HG03520 (cell line): Measurements from ENCODE around the gene SMIM33.
"Not testable (repeated sequence)": the region's sequence is repeated elsewhere in the genome, so short reads cannot be mapped to it uniquely, and the experiment has no call there.

ENCODE experiments used
- ATAC-seq: cut with Tn5 transposase; IDR thresholded peaks from one replicate; pipeline ENCODE4 v1.9.1; 2021; ENCODE audit warnings: mild to moderate bottlenecking, moderate library complexity; ENCODE audit not compliant: unreplicated experiment

The SMIM33 gene

DNA sequence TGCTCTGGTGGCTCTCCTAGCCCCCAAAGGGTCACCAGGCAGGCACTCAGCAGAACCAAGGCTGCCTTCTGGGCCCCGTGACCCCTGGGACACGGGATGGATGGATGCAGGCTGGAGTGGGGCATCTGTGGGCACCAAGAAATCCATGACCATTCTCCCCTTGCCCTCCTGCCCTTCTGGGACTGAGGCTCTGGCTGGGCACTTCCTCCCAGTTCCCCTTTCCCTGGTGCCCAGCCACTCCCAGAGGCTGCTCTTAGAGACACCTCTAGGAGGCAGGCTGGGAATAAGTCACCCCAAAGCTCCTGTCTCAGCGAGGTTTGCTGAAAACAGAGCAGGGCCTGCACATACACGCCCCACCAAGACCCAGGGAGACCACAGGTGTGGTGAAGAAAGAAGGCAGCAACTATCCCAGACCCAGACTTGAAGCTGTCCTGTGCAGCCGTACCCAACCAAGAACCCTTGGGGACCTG, 10.8 kb downstream of the SMIM33 start:
- no peak for ATAC-seq

DNA sequence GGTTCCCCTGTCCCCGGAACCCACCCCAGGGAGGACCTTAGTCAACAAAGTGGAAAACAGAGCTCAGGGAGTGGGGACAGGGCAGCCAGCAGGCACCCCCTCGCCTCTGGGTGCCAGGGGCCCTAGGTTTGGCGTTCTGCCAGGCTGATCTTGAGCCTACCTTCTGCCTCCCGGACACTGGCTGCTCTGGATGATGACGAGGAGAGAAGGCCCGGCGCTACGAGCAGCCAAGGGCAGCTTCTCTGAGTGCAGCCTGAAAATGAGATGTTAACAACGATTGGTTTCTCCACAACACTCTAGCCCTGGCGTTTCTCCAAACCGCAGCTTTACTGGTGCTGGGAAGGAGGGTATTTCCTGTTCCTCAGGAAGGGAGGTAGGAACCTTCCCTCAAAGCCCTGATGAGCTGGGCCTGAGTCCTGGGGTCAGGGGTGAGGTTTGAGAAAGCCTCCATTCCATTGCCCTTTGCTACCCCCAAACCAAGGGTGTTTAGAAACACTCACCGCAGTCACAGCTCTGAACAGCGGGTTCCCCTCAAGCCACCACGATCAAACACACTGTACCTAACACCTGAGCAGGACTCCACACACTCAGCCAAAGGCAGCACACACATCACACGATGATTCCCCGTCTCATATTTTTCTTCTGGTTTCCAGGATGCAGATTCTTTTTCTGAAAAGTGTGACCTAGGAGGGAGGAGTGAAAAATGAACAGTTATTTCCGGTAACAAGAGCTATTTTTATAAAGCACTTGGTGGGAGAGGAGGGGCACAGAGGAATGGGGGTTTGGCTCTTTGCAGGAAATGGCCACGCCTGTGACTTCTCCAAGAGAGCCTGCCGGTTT, 11.5 kb downstream of the SMIM33 start, which contains the start of gene STING1:
TSS of gene STING1 (minus strand) at position 709 of the 840 bp plus-strand sequence. CDS start 1,054 bp downstream, outside the sequence.
- ATAC-seq: no peak

DNA sequence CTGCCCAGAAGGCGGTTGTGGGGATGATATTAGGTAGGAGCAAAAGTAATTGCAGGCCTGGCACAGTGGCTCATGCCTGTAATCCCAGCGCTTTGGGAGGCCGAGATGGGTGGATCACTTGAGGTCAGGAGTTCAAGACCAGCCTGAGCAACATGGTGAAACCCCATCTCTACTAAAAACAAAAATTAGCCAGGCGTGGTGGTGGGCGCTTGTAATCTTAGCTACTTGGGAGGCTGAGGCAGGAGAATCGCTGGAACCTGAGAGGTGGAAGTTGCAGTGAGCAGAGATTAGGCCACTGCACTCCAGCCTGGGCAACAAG, 12.0 kb downstream of the SMIM33 start:
- not testable (repeated sequence) for ATAC-seq

DNA sequence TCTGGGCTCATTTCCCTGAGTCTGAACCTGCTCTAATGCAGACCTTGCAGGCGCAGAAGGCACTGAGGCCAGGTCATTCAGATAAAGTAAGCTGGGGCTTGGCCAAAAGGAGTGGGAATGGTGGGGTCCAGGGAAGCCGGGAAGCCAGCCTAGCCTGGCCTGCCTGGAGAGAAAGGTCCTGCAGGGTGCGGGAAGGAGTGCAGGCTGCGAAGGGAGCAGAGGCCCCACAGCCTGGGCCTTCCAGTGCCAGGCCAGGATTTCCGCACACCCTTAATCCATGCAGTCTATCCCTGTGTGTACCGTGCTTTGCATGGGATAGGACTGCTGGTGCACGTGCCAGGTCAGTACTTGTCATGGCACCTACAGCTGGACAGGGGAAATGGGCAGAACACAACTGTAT, 15.4 kb downstream of the SMIM33 start:
- ATAC-seq: no peak

DNA sequence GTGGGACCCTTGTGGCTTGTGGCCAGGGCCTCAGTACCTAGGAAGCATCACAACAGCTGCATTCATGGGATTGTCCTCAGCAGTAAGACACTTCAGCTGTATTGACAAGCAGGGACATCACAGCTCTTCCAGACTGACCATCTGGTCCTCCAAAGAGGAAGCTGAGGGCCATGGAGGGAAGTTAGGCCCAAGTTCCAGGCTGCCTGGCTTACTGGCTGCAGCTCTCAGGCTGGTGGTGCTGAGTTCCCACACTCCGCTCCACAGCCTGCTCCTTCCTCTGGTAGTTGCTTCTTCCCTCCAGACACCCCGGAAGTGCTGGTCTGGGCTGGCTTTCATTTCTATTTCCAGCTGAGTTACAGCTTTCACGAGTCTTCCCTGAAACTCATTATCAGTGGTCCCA, 17.5 kb downstream of the SMIM33 start:
- no peak for ATAC-seq

DNA sequence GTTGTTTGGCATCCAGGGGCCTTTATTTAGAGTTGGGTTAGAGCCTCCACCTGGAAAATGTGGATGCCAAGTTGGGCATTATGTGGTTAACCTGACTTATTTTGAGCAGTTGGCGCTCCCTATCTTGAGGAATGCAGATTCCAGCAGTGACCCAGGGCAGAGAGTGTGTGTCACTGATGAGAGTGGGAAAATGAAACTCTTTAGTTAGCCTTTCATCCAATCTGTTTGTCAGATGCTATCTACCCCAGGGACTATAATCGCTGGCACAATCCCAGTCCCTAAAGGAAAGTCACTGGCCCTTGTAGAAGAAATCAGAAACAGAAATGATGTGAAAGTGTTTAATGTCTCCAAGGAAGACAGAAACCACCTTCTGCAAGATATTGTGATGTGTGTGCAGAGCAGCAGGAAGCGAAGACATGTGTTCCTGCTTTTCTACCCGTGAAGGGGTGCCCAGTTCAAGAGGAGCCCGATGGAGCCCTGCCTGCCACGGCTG, 21.9 kb downstream of the SMIM33 start:
- no peak for ATAC-seq

DNA sequence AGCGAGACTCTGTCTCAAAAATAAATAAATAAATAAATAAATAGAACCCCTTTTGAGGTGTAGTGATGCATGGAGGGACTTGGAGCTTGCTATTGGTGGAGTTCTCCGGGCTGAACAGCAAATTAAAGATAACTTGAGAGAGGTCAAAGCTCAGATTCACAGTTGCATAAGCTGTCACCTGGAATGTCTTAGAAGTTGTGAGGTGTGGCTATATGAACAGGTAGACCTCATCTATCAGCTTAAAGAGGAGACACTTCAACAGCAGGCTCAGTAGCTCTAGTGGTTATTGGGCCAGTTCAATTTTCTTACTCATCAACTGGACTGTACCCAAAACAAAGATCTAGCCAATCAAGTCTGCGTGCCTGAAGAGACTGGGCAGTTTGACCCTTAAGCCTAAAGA, 23.5 kb downstream of the SMIM33 start:
- no peak for ATAC-seq

DNA sequence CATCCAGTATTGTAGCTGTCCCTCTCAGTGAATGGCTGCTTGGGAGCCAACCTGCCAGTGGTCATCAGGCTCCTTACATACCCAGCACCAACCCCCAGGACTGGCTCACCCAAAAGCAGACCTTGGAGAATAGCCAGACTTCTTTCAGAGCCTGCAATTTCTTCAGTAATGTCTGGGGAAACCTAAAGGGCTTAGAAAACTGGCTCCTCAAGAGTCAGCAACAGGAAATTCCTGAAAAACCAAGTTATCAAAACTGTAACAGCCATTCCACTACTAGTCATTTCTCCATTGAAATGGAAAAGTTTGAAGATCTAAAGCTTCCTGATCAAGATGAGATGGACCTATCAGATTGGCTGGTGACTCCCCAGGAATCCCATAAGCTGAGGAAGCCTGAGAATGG, 24.0 kb downstream of the SMIM33 start:
- no peak for ATAC-seq

DNA sequence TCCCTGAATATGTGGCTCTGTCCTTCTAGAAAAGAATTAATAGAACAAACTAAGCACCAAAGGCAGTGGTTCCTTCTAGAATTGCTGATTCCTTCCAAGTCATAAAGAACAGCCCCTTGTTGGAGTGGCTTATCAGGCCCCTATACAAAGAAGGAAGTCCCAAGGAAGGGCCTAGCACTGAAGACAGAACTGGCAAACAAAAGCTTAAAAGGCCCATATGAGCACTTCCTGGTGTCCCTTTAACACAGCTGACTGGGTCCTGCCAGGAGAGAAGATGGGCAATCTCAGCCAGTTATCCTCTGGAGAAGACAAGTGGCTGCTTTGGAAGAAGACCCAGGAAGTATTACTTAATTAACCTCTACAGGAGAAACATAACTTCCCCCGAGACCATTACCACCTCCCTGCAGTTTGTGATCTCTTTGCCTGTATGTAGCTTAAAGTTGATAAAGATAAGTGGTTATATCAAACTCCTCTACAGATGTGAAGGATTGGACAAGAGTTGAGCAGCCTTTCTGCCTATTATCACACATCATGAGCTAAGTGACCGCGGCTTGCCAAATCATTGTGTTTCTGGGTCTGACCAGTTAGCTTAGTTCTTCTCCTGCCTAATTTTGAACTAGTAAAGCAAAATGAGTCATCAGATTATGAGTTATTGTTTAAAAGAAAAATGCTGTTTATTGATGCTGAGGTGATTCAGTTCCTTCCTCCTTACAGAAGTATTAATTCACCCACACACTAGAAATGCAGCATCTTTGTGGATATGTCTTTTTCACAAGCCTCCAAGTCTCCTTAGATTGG, 25.0 kb downstream of the SMIM33 start:
- no peak for ATAC-seq

DNA sequence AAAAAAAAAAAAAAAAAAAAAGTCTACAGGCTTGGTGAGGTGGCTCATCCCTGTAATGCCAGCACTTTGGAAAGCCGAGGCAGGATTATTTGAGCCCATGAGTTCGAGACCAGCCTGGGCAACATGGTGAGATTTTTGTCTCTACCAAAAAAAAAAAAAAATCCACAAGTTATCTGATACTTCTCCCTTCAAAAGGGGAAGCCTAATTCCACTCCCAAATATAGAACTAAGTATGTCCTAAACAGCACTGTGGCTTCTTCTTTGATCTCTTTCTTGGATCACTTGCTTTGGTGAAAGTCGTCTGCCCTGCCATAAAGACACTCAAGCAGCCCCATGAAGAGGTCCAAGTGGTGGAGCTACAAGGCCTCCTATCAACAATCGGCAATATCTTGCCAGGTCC, 30.6 kb downstream of the SMIM33 start:
- no peak for ATAC-seq

DNA sequence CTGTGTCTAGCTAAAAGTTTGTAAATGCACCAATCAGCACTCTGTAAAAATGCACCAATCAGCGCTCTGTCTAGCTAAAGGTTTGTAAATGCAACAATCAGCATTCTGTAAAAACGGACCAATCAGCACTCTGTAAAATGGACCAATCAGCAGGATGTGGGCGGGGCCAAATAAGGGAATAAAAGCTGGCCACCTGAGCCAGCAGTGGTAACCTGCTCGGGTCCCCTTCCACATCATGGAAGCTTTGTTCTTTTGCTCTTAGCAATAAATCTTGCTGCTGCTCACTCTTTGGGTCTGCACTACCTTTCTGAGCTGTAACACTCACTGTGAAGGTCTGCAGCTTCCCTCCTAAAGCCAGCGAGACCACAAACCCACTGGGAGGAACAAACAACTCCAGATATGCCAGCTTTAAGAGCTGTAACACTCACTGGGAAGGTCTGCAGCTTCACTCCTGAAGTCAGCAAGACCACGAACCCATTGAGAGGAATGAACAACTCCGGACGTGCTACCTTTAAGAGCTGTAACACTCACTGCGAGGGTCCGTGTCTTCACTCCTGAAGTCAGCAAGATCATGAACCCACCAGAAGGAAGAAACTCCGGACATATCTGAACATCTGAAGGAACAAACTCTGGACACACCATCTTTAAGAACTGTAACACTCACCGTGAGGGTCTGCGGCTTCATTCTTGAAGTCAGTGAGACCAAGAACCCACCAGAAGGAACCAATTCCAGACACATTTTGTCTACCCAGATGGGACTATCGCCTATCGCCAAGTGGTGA, 32.4 kb downstream of the SMIM33 start:
- ATAC-seq: not testable (repeated sequence)

DNA sequence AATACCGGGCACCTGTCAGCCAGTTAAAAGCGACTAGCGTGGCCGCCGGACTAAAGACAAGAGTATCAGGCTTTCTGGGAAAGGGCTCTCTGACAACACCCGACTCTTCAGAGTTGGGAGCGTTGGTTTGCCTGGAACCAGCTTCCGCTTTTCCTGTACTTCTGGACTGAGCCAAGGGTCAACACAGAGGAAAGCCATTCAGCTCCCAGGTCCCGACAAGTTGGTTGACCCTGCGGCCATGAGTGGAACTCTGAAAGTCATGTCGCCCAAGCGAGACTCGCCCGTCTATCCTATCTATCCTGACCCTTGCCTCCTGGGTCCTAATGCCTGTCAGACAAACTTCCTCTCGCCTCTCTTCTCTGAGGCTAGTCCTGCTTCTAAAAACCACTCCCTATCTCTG, 33.1 kb downstream of the SMIM33 start:
- not testable (repeated sequence) for ATAC-seq

DNA sequence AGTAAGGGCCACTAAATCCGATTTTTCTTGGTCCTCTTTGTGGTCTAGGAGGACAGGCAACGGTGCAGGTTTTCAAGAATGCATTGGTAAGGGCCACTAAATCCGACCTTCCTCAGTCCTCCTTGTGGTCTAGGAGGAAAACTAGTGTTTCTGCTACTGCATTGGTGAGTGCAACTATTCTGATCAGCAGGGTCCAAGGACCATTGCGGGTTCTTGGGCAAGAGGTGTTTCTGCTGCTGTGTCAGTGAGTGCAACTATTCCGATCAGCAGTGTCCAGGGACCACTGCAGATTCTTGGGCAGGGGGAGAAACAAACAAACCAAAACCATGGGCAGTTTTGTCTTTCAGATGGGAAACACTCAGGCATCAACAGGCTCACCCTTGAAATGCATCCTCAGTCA, 33.9 kb downstream of the SMIM33 start:
- ATAC-seq: not testable (repeated sequence)

DNA sequence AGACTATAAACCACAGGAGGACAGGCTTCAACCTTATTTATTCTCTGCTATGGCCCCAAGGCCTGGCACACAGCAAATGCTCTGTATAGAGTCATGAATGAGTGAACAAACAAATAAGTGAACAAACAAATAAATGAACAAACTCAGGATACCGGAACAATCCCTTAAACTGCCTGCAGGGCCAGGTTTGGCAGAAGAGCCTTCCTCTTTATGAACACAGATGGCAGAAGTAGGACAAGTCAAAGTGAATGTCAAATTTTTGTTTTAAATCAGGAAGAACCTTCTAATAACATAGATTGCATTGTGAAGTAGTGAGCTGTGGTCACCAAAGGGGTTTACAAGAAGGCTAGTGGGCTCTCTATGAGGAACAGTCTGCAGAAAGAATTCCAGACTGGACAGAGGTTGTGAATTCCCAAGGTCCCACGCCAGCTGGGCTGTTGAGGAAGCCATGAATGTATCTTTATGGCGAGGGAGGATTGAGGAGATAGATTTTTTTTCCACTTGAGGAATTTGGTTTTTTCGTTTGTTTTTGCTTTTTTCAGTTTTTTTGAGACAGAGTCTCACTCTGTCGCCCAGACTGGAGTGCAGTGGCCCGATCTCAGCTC, 42.1 kb downstream of the SMIM33 start:
- no peak for ATAC-seq

DNA sequence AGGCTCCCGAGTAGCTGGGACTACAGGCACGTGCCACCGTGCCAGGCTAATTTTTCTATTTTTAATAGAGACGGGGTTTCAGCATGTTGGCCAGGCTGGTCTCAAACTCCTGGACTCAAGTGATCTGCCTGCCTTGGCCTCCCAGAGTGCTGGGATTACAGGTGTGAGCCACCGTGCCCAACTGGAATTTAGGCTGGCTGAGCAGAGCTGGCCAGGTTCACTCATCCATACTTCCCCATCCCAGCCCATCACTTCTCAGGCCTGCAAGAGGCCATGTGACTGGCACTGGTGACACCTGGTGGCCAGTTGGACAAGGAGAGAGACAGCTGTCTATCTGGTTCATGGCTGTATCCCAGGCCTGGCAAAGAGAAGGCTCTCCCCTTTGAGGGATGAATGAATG, 42.6 kb downstream of the SMIM33 start:
- ATAC-seq: peak; percentile 34

DNA sequence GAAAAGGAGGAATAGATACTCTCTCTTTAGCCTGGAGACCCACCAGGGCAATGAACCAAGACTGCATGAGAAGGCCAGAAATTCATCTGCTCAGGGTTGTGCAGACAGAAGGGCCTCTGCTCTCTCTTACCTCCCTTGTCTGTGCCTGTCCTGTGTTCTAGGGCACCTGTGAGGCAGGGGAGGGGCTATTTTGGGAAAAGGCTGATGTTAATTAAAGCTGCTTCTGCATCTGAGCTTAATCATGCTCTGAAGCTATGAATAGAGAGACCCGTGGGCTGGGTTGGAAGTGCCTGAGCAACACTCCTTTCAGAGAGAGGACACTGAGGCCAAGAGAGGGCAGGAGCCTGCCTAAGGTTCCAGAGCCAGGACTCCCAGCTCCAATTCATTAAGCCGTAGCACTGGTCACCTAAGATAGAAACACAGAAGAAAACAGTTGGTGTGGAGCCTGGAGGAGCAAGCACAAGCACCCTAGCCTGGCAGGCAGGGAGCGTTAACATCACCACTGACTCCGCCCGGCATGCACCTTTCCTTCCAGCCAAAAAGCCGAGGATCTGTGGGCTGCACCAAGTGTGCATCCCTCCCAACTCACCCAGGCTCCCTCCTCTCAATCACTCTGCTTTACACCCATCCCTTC, 43.2 kb downstream of the SMIM33 start:
- no peak for ATAC-seq

DNA sequence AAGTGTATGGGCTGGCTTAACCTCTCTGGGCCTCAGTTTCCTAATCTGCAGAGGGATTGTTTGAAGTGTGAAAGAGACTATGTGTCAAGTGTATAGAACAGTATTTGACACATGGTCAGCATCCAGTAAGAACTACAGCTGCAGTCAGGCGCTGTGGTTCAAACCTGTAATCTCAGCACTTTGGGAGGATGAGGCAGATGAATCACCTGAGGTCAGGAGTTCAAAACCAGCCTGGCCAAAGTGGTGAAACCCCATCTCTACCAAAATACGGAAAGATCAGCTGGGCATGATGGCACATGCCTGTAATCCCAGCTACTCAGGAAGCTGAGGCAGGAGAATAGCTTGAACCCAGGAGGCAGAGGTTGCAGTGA, 43.7 kb downstream of the SMIM33 start:
- ATAC-seq: no peak

DNA sequence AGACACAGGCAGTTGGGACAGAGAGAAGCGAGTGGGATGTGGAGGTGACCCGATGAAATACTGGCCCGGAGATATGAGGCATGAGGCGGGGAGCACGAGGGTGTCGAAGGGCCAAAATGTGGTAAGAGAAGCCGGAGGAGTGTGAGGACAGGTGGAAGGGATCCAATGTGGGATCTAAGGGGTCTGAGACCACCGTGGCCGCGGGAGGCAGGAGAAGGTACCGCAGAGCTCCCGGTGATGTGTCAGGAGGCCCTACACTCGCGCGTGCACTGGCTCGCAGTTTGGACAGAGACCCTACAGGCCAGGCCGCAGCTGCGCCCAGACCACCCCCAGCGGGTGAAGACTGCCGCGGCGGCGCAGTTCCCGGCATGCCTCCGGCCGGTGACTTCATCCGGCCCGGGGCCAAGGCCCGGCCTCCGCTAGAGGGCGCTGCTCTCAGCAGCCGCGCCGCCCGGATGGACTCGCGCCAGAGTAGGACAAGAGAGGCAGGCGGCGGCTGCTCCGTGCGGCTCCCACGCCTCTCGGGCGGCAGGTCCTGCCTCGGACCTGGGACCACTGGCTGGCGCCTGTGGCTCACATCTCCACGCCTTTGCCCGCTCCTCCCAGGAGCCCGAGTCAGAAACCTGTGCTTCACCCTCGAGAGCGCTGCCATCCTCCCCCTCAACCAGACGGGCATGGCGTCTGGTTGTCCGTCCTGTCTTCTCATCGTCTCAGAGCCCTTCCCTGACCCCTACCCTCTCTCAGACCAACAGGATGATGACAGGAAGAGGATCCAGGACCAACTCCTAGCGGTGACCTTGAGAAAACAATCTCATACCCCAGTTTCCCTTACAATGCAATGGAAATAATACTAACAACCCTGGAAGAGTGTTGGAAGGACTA, 47.1 kb downstream of the SMIM33 start:
- ATAC-seq: peak; percentile 90
